GOT3 (cell line): ENCODE measurements around the gene FUOM.

Source experiments
- DNase-seq: peaks from one replicate; lab custom pipeline; 2025; ENCODE audit warnings: mixed read lengths; lab: John Stamatoyannopoulos, UW

Gene FUOM

DNA sequence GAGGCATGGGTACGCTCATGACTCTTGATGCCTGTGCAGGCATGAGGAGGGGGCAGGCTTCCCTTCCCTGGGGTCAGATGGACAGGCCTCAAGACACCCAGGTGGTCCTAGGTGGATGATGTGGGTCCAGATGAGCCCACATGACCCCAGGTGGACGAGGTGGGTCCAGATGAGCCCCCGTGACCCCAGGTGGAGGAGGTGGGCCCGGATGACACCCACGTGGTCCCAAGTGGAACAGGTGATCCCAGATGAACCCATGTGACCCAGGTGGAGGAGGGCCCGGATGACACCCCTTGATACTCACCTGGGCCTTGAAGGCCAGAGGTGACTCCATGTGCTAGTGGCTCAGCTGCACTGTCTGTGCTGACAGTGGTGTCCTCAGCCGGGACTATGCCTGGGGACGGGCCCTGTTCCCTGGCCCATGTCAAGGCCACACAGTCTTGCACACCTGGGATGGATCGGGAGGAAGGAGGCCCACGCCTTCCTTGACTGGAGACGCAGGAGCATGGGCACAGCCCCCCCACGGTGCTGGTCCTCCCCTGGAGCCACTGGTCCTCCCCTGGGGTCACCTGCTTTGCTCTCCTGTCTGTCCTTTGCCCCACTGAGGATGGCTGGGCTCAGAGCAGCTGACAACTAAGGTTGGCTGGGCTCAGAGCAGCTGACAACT lies 7.4 kb downstream of the FUOM start:
- DNase-seq: no peak

DNA sequence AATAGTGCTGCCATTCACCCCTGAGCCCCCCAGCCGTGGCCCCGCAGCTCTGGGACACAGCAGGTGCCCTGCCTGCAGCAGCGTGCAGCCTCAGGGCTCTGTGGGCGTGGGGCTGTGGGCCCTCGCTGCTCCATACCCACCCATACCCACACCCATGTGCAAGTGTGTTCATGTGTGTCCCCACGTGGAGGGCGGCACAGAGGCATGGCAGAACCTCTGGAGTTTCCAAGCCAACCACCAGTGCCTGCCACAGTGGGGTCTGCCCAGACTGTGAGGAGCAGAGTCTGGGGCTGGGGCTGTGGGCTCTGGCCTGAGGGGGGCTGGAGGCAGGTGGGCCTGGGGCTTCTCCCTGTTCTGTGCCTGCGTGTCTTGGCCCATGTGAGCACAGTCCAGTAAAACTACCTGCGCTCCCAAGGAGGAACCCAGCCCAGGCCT lies 8.2 kb downstream of the FUOM start:
- DNase-seq: no peak

DNA sequence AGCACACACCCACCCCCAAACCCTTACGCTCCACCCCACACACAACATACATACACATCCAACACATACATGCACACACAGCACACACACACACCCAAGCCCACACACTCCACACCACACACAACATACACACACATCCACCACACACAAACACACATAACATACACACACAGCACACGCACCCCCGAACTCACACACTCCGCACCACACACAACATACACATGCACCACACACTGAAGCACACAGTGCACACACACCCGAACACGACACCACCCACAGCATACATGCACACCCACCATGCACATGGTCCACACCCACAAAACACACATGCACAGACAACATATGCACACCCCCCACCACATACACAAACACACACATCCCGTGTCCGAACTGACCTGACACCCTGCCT lies 8.7 kb downstream of the FUOM start:
- no peak for DNase-seq

DNA sequence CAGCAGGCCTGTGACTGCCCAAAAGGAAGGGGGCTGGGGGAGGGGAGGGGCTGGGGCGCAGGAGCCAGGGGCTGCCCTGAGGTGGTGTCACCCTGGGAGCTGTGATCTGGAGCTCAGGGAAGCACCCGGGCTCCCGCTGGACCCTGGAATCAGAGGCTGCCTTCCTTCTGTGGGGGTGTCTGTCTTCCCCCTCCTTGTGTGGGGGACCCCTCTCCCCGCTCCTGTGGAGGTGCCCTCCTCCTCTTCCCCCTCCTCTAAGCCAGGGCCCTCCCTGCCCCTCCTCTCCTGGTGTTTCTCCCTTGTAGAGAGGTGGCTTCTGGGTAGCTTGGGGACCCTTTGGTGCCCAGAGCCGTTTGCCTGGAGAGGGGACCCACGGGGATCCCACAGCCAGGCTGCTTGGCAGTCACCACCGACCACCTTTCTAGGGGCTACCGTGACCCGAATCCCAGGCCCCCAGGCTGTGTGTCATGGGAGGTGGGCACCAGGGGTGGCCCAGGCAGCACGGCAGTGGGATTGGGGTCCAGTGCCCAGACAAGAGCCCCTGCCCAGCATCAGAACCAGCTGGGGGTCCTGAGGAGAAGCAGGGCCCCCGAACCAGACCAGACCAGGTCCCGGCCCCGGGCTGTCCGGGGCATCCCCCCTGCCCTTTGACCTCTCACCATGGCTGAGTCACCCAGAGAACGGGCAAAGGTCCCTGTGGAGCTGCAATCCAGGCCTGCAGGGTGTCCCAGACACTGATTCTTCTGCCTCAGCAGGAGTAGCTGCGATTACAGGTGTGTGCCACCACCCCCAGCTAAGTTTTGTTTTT lies 9.9 kb downstream of the FUOM start:
- DNase-seq: no peak

DNA sequence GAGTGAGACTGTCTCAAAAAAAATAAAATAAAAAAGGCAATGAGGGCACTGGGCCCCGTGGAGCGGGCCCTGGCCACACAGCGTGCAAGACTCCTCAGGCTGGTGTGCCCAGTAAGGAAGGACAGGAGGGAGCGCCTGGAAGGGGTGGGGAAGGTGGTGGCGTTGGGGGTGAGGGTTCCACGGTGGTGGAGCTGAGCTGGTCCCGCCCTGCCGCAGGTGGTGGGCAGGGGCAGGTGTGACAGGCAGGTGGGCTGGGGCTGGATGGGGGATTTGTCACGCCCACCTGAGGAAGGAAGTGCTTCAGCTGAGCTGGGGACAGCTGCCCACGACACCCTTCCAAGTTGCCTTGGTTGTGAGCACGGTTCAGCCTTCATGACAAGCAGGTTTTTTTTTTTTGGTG lies 11.4 kb downstream of the FUOM start:
- no peak for DNase-seq

DNA sequence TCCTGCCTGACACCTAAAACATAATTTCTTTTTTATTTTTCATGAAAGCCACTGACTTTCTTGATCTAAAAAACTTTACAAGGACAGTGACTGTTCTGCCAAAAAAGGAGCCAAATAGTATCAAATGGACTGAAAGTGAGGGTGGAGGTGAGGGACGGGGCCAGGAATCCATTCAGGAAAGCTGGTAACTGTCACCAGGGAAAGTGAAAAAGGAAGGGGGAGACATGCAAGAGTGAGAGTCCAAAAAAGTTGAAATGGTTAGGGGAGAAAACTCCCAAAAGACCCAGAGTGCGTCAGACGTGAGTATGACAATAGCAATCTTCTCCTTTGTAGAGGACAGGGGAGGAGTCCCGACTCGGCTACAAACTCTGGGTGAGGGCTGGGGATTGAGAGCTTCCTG lies 13.6 kb downstream of the FUOM start:
- no peak for DNase-seq

DNA sequence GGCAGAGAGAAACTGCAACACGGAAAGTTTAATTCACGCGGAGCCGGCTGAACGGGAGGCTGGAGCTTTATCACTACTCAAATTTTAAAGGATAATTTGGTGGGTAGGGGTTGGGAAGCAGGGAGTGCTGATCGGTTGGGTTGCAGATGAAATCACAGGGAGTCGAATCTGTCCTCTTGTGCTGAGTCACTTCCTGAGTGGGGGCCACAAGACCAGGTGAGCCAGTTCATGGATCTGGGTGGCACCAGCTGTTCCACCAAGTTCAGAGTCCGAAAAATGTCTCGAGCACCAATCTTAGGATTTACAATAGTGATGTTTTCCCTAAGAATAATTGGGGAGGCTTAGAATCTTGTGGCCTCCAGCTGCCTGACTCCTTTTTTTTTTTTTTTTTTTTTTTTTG lies 14.3 kb downstream of the FUOM start:
- DNase-seq: no peak

DNA sequence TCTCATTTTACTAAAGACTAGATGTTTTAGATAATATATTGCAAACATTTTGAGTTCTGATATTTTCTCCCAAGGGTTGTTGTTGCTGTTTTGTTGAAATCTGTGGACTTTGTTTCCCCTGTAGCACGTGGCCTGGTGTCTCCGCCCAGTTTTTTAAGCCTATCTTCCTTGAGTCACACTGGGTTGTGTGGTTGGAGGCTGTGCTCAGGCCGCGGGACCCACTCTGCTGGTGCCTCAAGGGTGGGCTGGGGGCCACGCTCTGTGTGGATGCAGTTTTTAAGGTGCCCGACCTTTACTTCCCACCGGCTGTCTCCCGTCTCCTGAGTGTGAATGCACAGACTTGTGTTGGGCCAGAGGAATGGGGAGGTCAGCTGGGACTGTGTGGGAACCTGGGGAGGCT lies 14.9 kb downstream of the FUOM start:
- DNase-seq: no peak

DNA sequence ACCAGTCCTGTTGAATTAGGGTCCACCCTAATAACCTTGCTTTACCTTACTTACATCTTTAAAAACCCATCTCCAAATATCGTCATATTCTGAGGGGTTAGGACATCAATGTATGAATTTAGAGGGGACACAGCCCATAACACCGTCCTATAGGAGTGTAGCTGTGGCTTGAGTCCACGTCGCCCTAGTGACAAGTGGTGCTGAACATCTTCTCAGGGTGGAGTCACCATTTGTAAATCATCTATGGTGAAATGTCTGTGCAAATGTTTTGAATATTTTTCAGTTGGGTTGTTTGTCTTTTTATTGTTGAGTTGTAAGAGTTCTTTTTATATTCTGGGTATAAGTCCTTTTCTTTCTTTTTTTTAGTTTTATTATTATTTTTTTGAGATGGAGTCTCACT lies 15.8 kb downstream of the FUOM start:
- DNase-seq: no peak

DNA sequence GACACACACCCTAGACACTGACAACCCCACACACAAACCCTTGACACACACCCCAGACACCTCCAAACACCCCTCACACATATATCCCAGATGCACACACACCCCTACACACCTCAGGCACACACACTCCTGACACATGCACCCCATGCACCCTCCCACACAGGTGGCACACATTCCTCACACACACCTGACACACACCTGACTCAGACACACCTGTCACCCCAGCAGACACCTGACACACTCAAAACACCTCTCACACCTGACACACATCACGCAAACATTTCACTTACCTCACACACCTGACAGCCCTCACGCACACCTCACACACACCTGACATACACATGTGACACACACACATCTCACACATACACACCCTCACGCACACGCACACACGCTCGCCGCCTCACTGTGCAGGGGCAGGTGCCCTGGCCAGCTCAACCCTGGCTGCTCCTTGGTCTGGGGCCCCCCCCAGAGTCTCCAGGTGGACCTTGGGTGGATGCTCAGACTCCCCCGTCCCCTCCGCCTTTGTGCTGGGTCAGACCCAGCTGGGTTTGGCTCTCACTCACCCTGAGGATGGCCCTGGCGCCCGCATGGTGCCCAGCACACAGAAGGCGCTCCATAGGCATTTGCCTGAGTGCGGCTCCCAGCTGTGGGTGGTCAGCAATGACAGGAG lies 18.0 kb downstream of the FUOM start:
- no peak for DNase-seq

DNA sequence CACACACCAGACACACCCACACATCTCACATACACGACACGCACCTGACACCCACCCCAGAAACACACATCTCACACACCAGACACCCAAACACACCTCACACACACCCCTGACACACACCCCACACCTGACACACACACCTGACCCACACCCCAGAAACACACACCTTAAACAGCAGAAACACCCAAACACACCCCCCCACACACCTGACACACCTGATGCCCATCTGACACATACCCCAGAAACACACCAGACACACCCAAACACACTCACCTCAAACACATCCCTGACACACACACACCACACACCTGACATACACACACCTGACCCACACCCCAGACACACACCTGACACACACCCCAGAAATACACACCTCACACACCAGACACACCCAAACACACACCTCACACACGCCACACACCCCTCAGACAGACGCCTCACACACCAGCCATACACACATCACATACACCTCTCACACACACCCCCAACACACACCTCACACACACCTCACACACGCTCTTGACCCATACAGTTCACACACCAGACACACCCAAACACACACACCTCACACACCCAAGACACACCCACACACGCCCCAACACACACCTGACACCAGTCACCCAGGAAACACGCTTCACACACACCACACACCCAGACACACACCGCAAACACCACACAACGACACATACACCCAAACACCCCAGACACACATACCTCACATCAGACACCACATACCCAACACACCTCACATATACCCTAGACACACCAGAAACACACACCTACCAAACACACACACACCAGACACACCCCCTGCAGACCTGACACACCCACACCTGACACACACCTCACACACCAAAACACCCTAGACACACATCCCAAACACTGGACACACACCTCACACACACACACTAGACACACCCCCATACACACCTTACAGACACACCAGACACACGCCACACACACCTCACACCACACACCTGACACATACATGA lies 19.4 kb downstream of the FUOM start:
- DNase-seq: no peak

DNA sequence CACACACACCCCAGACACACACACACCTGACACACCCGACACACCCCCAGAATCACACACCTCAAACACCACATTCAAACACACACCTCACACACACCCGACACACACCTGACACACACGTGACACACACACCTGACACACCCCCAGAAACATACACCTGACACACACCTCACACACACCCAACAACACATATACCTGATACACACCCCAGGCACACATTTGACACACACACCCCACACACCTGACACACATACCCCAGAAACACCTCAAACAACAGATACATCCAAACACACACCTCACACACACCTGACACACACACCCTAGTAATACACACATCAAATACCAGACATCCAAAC lies 20.5 kb downstream of the FUOM start:
- DNase-seq: no peak

DNA sequence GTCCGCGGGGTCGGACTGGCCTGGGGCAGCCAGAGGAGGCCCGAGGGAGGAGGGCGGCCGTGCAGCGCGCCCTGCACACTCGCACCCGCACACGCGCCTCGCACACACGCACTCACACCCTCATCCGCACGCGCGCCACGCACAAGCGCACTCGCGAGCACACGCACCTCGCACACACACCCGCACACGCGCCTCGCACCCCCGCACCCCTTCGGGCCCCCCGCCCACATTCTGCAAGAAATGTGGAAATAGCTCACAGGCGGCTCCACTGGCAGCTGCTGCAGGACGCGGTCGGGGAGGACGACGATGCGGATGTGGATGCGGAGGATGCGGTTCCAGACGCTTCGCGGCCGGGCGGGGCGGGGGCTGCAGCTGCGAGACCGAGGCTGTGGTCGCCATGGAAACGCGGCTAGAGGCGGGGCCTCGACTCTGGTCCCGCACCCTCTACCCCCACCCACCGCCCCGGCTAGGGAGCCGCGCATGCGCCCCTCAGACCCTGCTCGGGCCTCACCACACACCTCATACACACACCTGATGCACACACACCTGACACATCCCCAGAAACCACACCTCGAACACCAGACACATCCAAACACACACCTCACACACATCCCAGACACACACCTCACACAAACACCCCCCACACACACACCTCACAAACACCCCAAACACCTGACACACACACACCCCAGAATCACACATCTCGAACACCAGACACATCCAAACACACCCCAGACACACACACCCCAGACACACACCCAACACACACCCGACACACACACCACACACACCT lies 21.0 kb downstream of the FUOM start, which contains the start of gene CALY:
Gene CALY, minus strand, starts transcription at position 320 of the 793 bp plus-strand sequence. CDS start 7,907 bp downstream, outside the sequence.
- DNase-seq: no peak

DNA sequence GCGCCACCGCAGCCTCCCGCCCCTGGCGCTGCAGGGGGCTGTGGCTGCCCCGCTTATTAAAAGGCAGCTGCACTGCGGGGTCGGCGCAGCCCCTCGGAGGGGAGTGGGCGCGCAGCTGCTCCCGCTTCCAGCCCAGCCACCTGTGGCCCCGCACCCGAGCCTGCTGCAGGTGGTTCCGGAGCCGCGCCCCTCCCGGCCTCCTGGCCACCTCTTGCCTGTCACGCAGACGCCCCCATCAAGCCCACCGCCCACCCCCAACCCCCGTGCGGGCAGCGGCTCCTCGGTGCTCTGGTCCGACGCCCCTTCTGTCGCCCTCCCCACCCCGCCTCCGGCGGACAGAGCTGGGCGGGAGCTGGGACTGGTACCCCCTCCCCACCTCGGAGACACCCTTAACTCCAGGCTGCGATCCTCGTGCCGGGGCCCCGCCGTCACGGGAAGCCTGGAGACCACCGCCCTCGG lies 21.7 kb downstream of the FUOM start:
- DNase-seq: no peak

DNA sequence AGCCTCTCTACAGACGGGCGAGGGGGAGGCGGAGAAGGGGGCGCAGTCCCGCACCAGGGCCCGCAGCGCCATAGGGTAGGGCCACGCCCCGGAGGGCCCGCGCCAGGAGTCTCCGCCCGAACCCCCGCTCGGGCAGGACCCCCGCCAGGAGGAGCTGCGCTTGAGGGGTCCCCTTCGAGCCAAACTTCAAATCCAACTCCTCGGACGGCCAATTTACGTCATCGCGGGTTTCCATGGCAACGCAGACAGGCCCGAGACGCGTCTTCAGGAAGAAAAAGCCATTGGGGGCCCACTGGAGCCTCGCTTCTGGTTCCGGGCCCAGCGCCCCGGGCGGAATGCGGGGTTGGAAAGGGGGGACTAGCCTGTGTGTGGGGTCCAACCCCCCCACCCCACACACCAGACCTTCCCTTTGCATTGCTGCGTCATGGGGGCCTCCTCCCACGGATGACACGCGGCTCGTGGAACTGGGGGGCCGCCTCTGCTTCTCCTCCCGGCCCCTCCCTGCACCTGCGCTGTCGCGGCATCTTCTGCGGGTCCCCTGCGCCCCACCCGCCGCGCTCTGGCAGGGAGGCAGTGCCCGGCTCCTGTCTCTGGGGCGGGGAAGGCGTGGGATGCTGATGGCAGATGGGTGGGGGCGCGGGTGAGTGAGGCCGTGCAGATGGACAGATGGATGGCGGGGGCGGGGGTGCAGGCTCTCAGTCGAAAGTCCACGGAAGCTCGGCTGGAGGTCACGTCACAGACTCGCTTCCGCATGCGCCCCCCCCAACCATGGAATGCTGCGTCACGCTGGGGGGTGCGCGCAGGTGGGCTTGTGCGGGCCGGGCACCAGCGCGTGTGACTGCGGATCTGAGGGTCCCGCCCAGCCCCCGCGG lies 22.3 kb downstream of the FUOM start:
- DNase-seq: no peak

DNA sequence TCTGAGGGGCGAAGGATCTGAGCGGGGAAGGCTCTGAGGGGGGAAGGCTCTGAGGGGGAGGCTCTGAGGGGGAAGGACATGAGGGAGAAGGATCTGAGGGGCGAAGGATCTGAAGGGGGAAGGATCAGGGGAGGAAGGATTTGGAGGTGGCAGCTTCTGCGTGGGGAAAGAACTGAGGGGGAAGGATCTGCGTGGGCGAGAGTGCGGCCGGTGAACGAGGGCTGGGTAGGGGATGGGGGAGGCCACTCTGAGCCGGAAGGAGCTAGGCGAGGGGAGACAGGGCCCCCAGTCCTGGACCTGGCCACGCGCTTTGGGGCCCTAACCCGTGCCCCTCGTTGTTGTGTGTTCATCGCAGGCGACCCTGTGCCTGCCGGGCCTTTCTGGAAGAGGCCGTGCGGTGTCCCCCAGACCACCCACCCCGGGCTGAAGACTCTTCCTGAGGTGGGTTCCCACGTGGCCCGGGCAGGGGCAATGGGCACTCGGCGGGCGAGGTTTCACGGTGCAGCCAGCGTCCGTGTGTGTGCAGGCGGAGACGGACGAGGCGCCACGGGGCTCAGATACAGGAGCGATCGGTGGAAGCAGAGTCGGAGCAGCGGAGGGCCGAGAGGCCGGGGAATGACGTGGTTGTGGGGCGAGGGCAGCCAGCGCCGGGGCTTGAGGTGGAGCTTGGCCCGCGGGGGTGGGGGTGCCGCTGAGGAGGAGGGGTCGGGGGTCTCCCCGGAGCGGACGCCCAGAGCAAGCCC lies 23.1 kb downstream of the FUOM start:
- DNase-seq: no peak

DNA sequence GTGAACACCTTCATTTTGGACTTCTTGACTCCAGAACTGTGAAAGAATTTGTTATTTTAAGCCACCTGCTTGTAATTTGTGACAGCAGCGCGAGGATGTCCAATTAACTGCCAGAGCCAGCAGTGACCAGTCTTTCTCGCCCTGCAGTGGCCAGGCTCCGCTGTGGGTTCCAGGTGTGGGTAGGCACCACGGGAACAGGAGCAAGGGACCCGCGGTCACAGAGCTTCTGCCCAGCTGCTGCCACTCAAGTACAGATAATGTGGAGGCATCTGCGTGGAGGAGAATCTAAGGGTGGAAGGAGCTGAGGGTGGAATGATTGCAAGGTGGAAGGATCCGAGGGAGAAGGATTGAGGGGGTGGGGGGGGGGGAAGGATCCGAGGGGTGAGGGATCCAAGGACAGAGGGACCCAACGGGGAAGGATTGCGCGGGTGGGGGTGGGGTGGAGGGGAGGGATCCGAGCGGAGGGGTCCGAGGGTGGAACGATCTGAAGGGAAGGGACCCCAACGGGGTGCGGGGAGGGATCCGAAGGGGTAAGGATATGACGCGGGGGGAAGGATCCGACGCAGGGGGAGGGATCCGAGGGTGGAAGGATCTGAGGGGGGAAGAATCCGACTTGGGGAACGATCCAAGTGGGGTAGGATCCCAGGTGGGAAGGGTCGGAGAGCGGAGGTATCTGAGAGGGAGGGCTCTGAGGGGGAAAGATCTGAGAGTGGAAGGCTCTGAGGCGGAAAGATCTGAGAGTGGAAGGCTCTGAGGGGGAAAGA lies 24.7 kb downstream of the FUOM start:
- no peak for DNase-seq

DNA sequence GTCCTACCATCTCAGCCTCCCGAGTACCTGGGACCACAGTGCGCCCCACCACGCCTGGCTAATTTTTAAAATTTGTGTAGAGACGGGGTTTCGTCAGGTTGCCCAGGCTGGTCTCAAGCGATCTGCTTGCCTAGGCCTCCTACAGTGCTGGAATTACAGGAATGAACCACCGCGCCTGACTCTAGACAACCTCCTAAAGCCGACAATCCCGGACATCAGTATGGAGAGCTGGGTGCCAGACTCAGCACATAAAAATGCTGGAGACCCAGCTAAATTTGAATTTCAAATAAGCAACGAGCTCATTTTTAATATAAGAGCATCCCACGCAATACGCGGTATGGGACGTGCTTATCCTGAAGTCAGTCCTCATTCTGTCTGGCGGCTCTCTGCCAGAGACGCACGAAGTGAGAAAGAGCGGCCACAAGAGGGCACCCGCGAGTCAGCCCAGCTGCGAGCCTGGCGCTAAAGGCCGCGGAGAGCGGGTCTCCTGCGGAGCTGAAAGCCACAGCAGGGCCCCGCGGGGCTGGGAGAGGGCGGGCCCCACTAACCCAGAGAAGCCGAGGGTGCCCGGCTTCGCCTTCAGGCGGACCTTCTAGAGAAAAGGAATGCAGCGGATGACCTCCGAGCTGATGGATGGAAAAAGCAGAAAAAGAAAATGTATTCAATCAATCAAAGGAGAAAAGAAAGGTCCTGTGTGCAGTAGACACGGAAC lies 28.2 kb downstream of the FUOM start:
- DNase-seq: peak; percentile 51
